ENCODE results near the gene TGFBR3.

GRCh38 chr1:91680556-91681155 is 205.3 kb downstream of the TGFBR3 start:
- TF ChIP-seq CTCF (optimal IDR thresholded peaks at IDR 0.05 in 1 of 3, IDR thresholded peaks at IDR 0.05 in 1 of 3, conservative IDR thresholded peaks at IDR 0.05 in 1 of 3; ENCODE audit: extremely low read depth in 1 of 3, insufficient read depth in 2 of 3, low read length in 3 of 3), result no peak
- no peak for TF ChIP-seq EZH2 (IDR thresholded peaks at IDR 0.05; ENCODE audit: low read length)

Measured in keratinocyte (primary cell).